ENCODE results near the gene MAGEA9B.
"Not testable (repeated sequence)": the region's sequence is repeated elsewhere in the genome, so short reads cannot be mapped to it uniquely, and the experiment has no call there.

Gene MAGEA9B

DNA sequence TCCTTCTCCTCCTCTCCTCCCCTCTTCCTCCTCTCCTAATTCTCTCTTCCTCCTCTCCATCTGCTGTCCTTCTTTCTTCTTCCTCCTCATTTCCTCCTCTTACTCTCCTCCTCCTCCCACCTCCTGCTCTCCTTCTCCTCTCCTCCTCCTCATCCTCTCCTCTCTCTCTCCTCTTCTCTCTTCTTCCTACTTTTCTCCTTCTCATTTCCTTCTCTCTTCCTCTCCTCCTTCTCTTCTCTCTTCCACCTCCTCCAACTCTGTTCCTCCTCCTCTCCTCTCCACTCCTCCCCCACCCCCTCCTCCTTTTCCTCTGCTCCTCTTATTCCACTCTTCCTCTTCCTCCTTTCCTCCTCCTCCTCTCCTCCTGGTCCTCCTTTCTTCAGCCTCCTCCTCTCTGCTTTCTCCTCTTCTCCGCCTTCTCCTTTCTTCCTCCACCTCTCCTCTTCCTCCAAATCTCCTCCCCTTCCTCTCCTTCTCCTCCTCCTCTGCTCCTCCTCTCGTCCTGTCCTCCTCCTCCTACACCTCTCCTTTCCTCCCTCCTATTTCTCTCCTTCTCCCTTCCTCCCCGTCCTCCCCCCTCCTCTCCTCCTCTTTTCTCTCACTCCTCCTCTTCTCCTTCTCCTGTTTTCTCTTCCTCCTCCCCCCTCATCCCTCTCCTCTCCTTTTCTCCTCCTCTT lies 52.2 kb downstream of the MAGEA9B start:
- DNase-seq (ENCODE audit: low read depth in 2 of 2), result not testable (repeated sequence)

GRCh38 chrX:149533999-149534398 lies 53.3 kb downstream of the MAGEA9B start:
- not testable (repeated sequence) for DNase-seq (ENCODE audit: low read depth in 2 of 2)

DNA sequence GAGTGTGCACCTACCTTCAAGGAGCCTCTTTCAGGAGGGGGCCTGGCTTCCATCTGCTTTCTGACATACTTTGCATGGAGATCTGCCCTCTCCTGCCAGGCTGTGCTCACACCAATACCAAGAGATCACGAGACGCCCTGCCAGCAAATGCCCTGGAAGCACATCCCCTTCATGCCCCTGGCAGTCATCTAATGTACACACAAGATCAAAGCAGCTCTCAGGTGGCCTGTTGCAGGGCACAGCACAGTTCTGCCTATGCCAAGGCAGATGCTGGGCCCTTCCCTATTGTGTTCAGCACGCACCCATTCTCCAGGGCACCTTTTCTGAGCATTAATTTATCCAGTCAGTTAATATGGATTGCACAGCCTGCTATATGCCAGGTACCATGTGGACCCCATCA lies 54.4 kb downstream of the MAGEA9B start:
- not testable (repeated sequence) for DNase-seq (ENCODE audit: low read depth in 2 of 2)
